ENCODE data around the gene FOXL1. TPM values are rescaled to one million over a fixed set of nuclear protein-coding genes. Genes with fewer than 3 reads are reported as not detected.

The FOXL1 gene
- total RNA-seq, 1 experiment from 2014 or later = 7.5 TPM

DNA sequence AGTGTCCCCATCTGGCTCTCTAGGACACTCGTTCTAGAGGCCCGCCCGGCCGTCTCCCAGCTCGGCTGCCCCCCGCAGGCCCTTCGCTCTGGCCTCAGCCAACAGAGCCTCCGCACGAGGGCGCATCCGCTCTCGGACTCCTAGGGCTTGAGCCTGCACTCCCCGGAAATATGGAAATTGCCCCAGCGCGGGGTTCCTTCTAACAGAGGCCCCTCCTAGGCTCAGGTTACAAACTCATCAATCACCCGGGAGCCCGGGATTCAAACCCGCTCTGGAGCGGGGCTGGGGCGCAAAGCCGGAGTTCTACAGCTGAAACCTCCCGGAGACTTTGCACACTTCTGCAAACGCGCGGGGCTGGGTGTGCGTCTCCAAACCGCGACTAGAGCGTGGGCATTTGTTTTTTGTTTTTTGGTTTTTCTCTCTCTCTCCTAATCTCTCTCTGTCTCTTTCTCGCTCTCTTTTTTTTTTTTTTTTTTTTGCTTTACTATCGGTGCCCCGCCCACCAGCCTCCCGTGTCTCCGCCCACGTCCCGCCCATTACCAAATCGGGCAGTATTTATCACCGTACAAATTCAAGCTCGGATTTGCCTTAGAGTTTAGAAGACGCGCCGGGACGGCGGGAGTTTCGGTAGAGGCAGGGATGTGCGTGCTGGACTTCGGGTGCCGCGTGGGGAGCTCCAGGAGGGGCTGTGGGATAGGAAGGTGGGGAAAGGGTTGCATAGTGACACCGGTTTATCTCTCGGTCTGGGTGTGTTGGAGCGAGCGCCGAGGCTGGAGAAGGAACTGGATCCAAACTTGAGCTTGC is 2.4 kb upstream of the FOXL1 start:
- H3K27ac ChIP-seq (ENCODE audit: low read depth, low read length) = peak overlapping the region; percentile 55
- no peaks in the 10 kb centered on the region for H3K79me2 ChIP-seq (ENCODE audit: insufficient read depth, low read length)
- peak overlapping the region; percentile 67 for H2AFZ ChIP-seq (ENCODE audit: low read depth, low read length, poor library complexity, severe bottlenecking)
- DNase-seq (ENCODE audit: low read depth, low spot score) = peak; percentile 97
- BruUV-seq (replicated peaks) = no TSS peak
- peak; percentile 95 for ATAC-seq
- POLR2A ChIA-PET = interaction anchor here (0.6 to 1.2 kb wide), 9 partner anchors 9 to 812 kb away, joined by 3 to 6 read pairs (median 3); no protein-coding TSS in a partner anchor
- peak overlapping the region; percentile 89 for H3K4me2 ChIP-seq (ENCODE audit: low read length)
- H3K27me3 ChIP-seq (ENCODE audit: insufficient read depth, low read length) = no peaks in the 10 kb centered on the region
- H3K4me3 ChIP-seq (replicated peaks in 1 of 2; ENCODE audit: low read depth in 1 of 2, low read length in 2 of 2) = peak overlapping the region; percentile 62 to 63
- H3K9me2 ChIP-seq (ENCODE audit: insufficient read depth) = no peaks in the 10 kb centered on the region
- CTCF ChIA-PET = interaction anchor here (0.6 to 2.3 kb wide), 26 partner anchors 9 to 1048 kb away, joined by 3 to 22 read pairs (median 4); no protein-coding TSS in a partner anchor
- peak overlapping the region; percentile 54 for H3K9ac ChIP-seq (ENCODE audit: low read length)
- no peaks in the 10 kb centered on the region for H3K9me3 ChIP-seq (ENCODE audit: control insufficient read depth in 1 of 2, insufficient read depth in 1 of 2, low read depth in 1 of 2, low read length in 2 of 2)
- peaks cover 11 to 22% of the 10 kb centered on the region in 2 experiments; a peak in 3 of 4 replicates for H3K4me1 ChIP-seq (ENCODE audit: control insufficient read depth in 1 of 2, insufficient read depth in 2 of 2, low read length in 2 of 2)
- no peaks in the 10 kb centered on the region for H3K36me3 ChIP-seq (ENCODE audit: control insufficient read depth in 1 of 2, insufficient read depth in 2 of 2, low read length in 2 of 2)
- RAD21 ChIA-PET (ENCODE audit: low non-redundant PET in 1 of 2, low total read pairs in 2 of 2, uncharacterized antibody in 2 of 2, unreplicated experiment in 2 of 2) = interaction anchor here (0.7 to 2.1 kb wide), 12 partner anchors 11 to 487 kb away, joined by 3 to 14 read pairs (median 4); no protein-coding TSS in a partner anchor
- no peaks in the 10 kb centered on the region for H4K20me1 ChIP-seq (ENCODE audit: insufficient read depth)
- intact Hi-C loops (cut with micrococcal nuclease) = loop anchor here (1.0 to 5.0 kb wide), 7 partner anchors 89 to 501 kb away; no protein-coding TSS in a partner anchor
- TF ChIP-seq JUND (IDR thresholded peaks at IDR 0.05) (no peak), ZNF274 (IDR thresholded peaks at IDR 0.05; ENCODE audit: low read depth, low read length) (no peak), CBX3 (IDR thresholded peaks at IDR 0.05; ENCODE audit: low read depth) (no peak; the same call in 1 of the 2 replicates), ZFX (IDR thresholded peaks at IDR 0.05) (no peak; the same call in 1 of the 2 replicates), CEBPB (IDR thresholded peaks at IDR 0.05; ENCODE audit: low read depth) (no peak), EGR1 (IDR thresholded peaks at IDR 0.05; ENCODE audit: low read depth) (peak; percentile 77), SIN3A (IDR thresholded peaks at IDR 0.05; ENCODE audit: low read depth) (peak; percentile 34; the same call in 1 of the 2 replicates), RAD21 (IDR thresholded peaks at IDR 0.05; ENCODE audit: low read depth) (peak; percentile 95), ELF1 (IDR thresholded peaks at IDR 0.05; ENCODE audit: borderline replicate concordance, low read depth) (no peak; the same call in 1 of the 2 replicates), TCF7L2 (IDR thresholded peaks at IDR 0.05; ENCODE audit: borderline replicate concordance, extremely low read depth, insufficient read depth, insufficient read length) (peak; percentile 43), SP1 (IDR thresholded peaks at IDR 0.05; ENCODE audit: low read depth) (peak; percentile 69), EZH2phosphoT487 (IDR thresholded peaks at IDR 0.05; ENCODE audit: borderline replicate concordance) (no peak), POLR2A (IDR thresholded peaks at IDR 0.05; ENCODE audit: borderline replicate concordance, extremely low read depth, insufficient read depth, insufficient read length) (peak; percentile 60), EZH2 (IDR thresholded peaks at IDR 0.05) (no peak), SRF (IDR thresholded peaks at IDR 0.05; ENCODE audit: low read depth) (peak; percentile 99)
- TF ChIP-seq, protein P1, sequence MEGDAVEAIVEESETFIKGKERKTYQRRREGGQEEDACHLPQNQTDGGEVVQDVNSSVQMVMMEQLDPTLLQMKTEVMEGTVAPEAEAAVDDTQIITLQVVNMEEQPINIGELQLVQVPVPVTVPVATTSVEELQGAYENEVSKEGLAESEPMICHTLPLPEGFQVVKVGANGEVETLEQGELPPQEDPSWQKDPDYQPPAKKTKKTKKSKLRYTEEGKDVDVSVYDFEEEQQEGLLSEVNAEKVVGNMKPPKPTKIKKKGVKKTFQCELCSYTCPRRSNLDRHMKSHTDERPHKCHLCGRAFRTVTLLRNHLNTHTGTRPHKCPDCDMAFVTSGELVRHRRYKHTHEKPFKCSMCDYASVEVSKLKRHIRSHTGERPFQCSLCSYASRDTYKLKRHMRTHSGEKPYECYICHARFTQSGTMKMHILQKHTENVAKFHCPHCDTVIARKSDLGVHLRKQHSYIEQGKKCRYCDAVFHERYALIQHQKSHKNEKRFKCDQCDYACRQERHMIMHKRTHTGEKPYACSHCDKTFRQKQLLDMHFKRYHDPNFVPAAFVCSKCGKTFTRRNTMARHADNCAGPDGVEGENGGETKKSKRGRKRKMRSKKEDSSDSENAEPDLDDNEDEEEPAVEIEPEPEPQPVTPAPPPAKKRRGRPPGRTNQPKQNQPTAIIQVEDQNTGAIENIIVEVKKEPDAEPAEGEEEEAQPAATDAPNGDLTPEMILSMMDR (IDR thresholded peaks at IDR 0.05 in 2 of 3, conservative IDR thresholded peaks at IDR 0.05 in 1 of 3; ENCODE audit: borderline replicate concordance in 1 of 3, insufficient read depth in 1 of 3, low read depth in 2 of 3, low read length in 2 of 3) = peak; percentile 86 to 98 (median 88)
- TF ChIP-seq, protein P2, sequence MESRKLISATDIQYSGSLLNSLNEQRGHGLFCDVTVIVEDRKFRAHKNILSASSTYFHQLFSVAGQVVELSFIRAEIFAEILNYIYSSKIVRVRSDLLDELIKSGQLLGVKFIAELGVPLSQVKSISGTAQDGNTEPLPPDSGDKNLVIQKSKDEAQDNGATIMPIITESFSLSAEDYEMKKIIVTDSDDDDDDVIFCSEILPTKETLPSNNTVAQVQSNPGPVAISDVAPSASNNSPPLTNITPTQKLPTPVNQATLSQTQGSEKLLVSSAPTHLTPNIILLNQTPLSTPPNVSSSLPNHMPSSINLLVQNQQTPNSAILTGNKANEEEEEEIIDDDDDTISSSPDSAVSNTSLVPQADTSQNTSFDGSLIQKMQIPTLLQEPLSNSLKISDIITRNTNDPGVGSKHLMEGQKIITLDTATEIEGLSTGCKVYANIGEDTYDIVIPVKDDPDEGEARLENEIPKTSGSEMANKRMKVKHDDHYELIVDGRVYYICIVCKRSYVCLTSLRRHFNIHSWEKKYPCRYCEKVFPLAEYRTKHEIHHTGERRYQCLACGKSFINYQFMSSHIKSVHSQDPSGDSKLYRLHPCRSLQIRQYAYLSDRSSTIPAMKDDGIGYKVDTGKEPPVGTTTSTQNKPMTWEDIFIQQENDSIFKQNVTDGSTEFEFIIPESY (IDR thresholded peaks at IDR 0.05; ENCODE audit: extremely low read depth, insufficient replicate concordance, low read length) = no peak
- TF ChIP-seq, protein P3, sequence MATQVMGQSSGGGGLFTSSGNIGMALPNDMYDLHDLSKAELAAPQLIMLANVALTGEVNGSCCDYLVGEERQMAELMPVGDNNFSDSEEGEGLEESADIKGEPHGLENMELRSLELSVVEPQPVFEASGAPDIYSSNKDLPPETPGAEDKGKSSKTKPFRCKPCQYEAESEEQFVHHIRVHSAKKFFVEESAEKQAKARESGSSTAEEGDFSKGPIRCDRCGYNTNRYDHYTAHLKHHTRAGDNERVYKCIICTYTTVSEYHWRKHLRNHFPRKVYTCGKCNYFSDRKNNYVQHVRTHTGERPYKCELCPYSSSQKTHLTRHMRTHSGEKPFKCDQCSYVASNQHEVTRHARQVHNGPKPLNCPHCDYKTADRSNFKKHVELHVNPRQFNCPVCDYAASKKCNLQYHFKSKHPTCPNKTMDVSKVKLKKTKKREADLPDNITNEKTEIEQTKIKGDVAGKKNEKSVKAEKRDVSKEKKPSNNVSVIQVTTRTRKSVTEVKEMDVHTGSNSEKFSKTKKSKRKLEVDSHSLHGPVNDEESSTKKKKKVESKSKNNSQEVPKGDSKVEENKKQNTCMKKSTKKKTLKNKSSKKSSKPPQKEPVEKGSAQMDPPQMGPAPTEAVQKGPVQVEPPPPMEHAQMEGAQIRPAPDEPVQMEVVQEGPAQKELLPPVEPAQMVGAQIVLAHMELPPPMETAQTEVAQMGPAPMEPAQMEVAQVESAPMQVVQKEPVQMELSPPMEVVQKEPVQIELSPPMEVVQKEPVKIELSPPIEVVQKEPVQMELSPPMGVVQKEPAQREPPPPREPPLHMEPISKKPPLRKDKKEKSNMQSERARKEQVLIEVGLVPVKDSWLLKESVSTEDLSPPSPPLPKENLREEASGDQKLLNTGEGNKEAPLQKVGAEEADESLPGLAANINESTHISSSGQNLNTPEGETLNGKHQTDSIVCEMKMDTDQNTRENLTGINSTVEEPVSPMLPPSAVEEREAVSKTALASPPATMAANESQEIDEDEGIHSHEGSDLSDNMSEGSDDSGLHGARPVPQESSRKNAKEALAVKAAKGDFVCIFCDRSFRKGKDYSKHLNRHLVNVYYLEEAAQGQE (IDR thresholded peaks at IDR 0.05; ENCODE audit: low read depth) = no peak
- TF ChIP-seq, protein P4, sequence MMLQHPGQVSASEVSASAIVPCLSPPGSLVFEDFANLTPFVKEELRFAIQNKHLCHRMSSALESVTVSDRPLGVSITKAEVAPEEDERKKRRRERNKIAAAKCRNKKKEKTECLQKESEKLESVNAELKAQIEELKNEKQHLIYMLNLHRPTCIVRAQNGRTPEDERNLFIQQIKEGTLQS (IDR thresholded peaks at IDR 0.05) = no peak

All from HCT116 (cell line).